ENCODE data around the gene SHC4. TPM values are rescaled to one million over a fixed set of nuclear protein-coding genes. Genes with fewer than 3 reads are reported as not detected.

The SHC4 gene
- total and polyA plus RNA-seq, 2 of the 13 experiments (the other 11 are each of a cell fraction or from before 2014, with no cell fraction given) = 0.04 TPM; not detected in 1

- Histone ChIP-seq H3K9ac (ENCODE audit: insufficient read depth, low read depth, low read length) (no peak overlapping the region), H3K9me3 (ENCODE audit: low read length) (no peaks in the 10 kb centered on the region), H3K27me3 (ENCODE audit: control insufficient read depth in 1 of 2, insufficient read depth in 2 of 2, low read length in 2 of 2) (no peaks in the 10 kb centered on the region; a peak in 1 of 5 replicates), H3K27ac (ENCODE audit: extremely low read length, insufficient read depth, low read length) (no peak overlapping the region), H4K20me1 (ENCODE audit: insufficient read depth, low read length) (no peaks in the 10 kb centered on the region), H2AFZ (ENCODE audit: low read length) (no peak overlapping the region), H3K79me2 (ENCODE audit: insufficient read depth, low read length) (no peaks in the 10 kb centered on the region), H3K36me3 (replicated peaks in 1 of 2; ENCODE audit: control insufficient read depth in 1 of 2, insufficient read depth in 2 of 2, low read length in 2 of 2) (no peaks in the 10 kb centered on the region), H3K4me3 (replicated peaks in 1 of 3; ENCODE audit: insufficient read depth in 1 of 3, low read depth in 2 of 3, low read length in 3 of 3) (no peak overlapping the region), H3K4me2 (ENCODE audit: low read depth, low read length) (no peak overlapping the region), H3K4me1 (ENCODE audit: insufficient read depth, low read length) (no peaks in the 10 kb centered on the region)
- POLR2A ChIA-PET = no interaction called here
- ATAC-seq (no peak), DNase-seq (ENCODE audit: low spot score) (no peak), FAIRE-seq (no peak)
- in situ Hi-C loops (cut with HindIII; ENCODE audit: extremely low pct_ligation_motif_present, low pct_unique_long_range_greater_than_20kb) = no loop called here
- WGBS (ENCODE audit: low lambda C conversion rate) = 0% methylated on average over 1 of the region's 1 CpG
- CTCF ChIA-PET (ENCODE audit: low intra/inter-chr PET ratio, low total read pairs) = no interaction called here
- no TSS peak for BruUV-seq (replicated peaks)
- intact Hi-C loops (cut with micrococcal nuclease; ENCODE audit: unreplicated experiment) = no loop called here
- no peak for TF ChIP-seq ZNF597 (CRISPR knock-in tag; IDR thresholded peaks at IDR 0.05)
- TF ChIP-seq MAFG (CRISPR knock-in tag; IDR thresholded peaks at IDR 0.05) = no peak
- no peak for TF ChIP-seq TGIF2 (CRISPR knock-in tag; IDR thresholded peaks at IDR 0.05)
- no peak for TF ChIP-seq POLR2AphosphoS5 (IDR thresholded peaks at IDR 0.05; ENCODE audit: low read depth, low read length)
- TF ChIP-seq ZNF124 (CRISPR knock-in tag; IDR thresholded peaks at IDR 0.05) = no peak
- no peak for TF ChIP-seq MEIS2 (CRISPR knock-in tag; IDR thresholded peaks at IDR 0.05)
- no peak for TF ChIP-seq RARG (CRISPR knock-in tag; IDR thresholded peaks at IDR 0.05; ENCODE audit: low read depth)
- no peak for TF ChIP-seq ZNF782 (CRISPR knock-in tag; IDR thresholded peaks at IDR 0.05; ENCODE audit: borderline replicate concordance)
- TF ChIP-seq ARID3A (IDR thresholded peaks at IDR 0.05; ENCODE audit: low read depth, low read length) = no peak
- TF ChIP-seq ZNF446 (CRISPR knock-in tag; IDR thresholded peaks at IDR 0.05) = no peak
- TF ChIP-seq ELK4 (CRISPR knock-in tag; IDR thresholded peaks at IDR 0.05; ENCODE audit: borderline replicate concordance) = no peak
- no peak for TF ChIP-seq CTCF (CRISPR knock-in tag; IDR thresholded peaks at IDR 0.05)
- no peak for TF ChIP-seq ZNF414 (CRISPR knock-in tag; IDR thresholded peaks at IDR 0.05)
- no peak for TF ChIP-seq ARHGAP35 (CRISPR knock-in tag; IDR thresholded peaks at IDR 0.05; ENCODE audit: borderline replicate concordance)
- no peak for TF ChIP-seq ZNF441 (CRISPR knock-in tag; IDR thresholded peaks at IDR 0.05; ENCODE audit: borderline replicate concordance)
- no peak for TF ChIP-seq ZNF598 (CRISPR knock-in tag; IDR thresholded peaks at IDR 0.05; ENCODE audit: borderline replicate concordance)
Measured at GRCh38 chr15:48936666-48937065, 27.1 kb downstream of the SHC4 start.
